T-helper 2 cell treated with Interferon-gamma antibody and Interleukin-4, amounts not matched to agents 100 ng/mL and 5 ng/mL, for 36 hours (primary cell): ENCODE results near the gene RBM12. TPM values are rescaled to one million over a fixed set of nuclear protein-coding genes. Genes with fewer than 3 reads are reported as not detected.

ENCODE experiments used
- intact Hi-C: fragments of 100-400 bp; cut with micrococcal nuclease; formaldehyde crosslinking; loops from one replicate; pipeline ENCODE4 v1.15.1; 2023
- total RNA-seq: library from RNA; stranded (reverse); gene quantifications from 2 replicates; pipeline ENCODE4 v1.2.3, GENCODE V29; 2022

Gene RBM12
- total RNA-seq, 1 donor from 2014 or later = 130 TPM

GRCh38 chr20:35600993-35601973 is 63.4 kb downstream of the RBM12 start:
- intact Hi-C loops = loop anchor here (1.0 to 5.0 kb wide), 2 partner anchors 15 to 139 kb away; no protein-coding TSS in a partner anchor

- intact Hi-C loops = loop anchor here (5.0 kb wide), 1 partner anchor 138 kb away; no protein-coding TSS in a partner anchor
Measured at GRCh38 chr20:35600176-35600992, 64.3 kb downstream of the RBM12 start.

- intact Hi-C loops = loop anchor here (5.0 kb wide), 1 partner anchor 137 kb away; no protein-coding TSS in a partner anchor
Measured at GRCh38 chr20:35599776-35600120, 65.0 kb downstream of the RBM12 start.

Other genes starting within 250 kb of the RBM12 start
- gene GDF5, start 226.7 kb downstream of the RBM12 start, total RNA-seq = not detected in 2 replicates
- gene CEP250, start 209.3 kb downstream of the RBM12 start, total RNA-seq = 56.8 and 58.2 TPM in 2 replicates
- gene C20orf173, start 135.2 kb downstream of the RBM12 start, total RNA-seq = not detected in 2 replicates
- 153 and 156 TPM in 2 replicates for gene ERGIC3, start 122.8 kb downstream of the RBM12 start, total RNA-seq
- gene SPAG4, start 49.1 kb downstream of the RBM12 start, total RNA-seq = 3.7 and 5.4 TPM in 2 replicates
- 274 and 278 TPM in 2 replicates for gene CPNE1, start within 50 bp of the RBM12 start, total RNA-seq
- 30.8 and 32.5 TPM in 2 replicates for gene NFS1, start 34.5 kb upstream of the RBM12 start, total RNA-seq
- 98.1 and 99.8 TPM in 2 replicates for gene ROMO1, start 34.5 kb upstream of the RBM12 start, total RNA-seq
- 398 and 400 TPM in 2 replicates for gene RBM39, start 77.4 kb upstream of the RBM12 start, total RNA-seq
- 46.5 and 46.8 TPM in 2 replicates for gene PHF20, start 107.1 kb upstream of the RBM12 start, total RNA-seq